Pancreas (tissue), 10 donors: ENCODE measurements around the gene RIMS4. TPM values are rescaled to one million over a fixed set of nuclear protein-coding genes. Genes with fewer than 3 reads are reported as not detected.

ENCODE experiments used
- ATAC-seq, 4 donors: fragments of 200-7000 bp; cut with Tn5 transposase; one replicate each; pipeline versions ENCODE4 v1.8.0 to v1.9.1; 2020; ENCODE audit warnings: mild to moderate bottlenecking in 4 of 4, moderate library complexity in 4 of 4
- DNase-seq, 6 donors: peaks; one replicate each; pipeline ENCODE4 v3.0.0-alpha.2; 2020
- FAIRE-seq: peaks from 2 replicates; lab custom pipeline; 2012; peaks lifted over from hg19 to GRCh38; lab: Jason Lieb, UNC
- H3K27ac ChIP-seq, 4 donors: fragments of 200-600 bp; sonication (generic); 1 replicate in 3 of 4; 2 replicates in 1 of 4; pipeline versions ENCODE4 v1.5.0 to v1.8.0; 2020
- H3K27me3 ChIP-seq, 4 donors: fragments of 200-600 bp; one replicate each; pipeline ENCODE4 v1.8.0; 2021
- H3K36me3 ChIP-seq, 3 donors: fragments of 200-600 bp; sonication (generic) in 1 of 3; one replicate each; pipeline versions ENCODE4 v1.5.0 to v1.8.0; 2020 to 2021
- H3K4me1 ChIP-seq, 3 donors: fragments of 200-600 bp; one replicate each; pipeline ENCODE4 v1.8.0; 2021
- H3K4me3 ChIP-seq, 4 donors: fragments of 200-600 bp; sonication (generic) in 2 of 4; one replicate each; pipeline versions ENCODE4 v1.5.0 to v1.8.0; 2020 to 2021
- H3K9me3 ChIP-seq, 4 donors: fragments of 200-600 bp; one replicate each; pipeline ENCODE4 v1.8.0; 2021
- WGBS, 2 donors: extraction: QIAGEN DNeasy Blood & Tissue Kit; methylation state at CpG; one replicate each; pipeline ENCODE4 v1.1.7; 2013; 5-methylcytosine and 5-hydroxymethylcytosine counted together
- intact Hi-C, 3 donors: fragments of 100-400 bp; cut with DNase I; formaldehyde crosslinking; loops; one replicate each; pipeline versions ENCODE4 v1.11.1 to v1.14.2; 2022
- polyA plus RNA-seq, 2 donors: library from polyadenylated mRNA; stranded (reverse); fragments of 200-250 nt; gene quantifications; one replicate each; pipeline ENCODE4 v1.2.3, GENCODE V29; 2013
- total RNA-seq, 6 donors: library from RNA; stranded (reverse); fragmentation: NEBNext Ultra II Directional in 4 of 6; extraction: Animal tissue kit (Norgen Biotek cat#: 25700) in 4 of 6; gene quantifications; one replicate each; pipeline versions ENCODE4 v1.2.1 to v1.2.4, GENCODE V29; 2021 to 2023
- TF ChIP-seq, protein P1 (sequence below), 4 donors: fragments of 200-600 bp; sonication (generic) in 3 of 4; IDR thresholded peaks; one replicate each; pipeline versions ENCODE4 v1.5.0 to v1.8.0; 2021; ENCODE audit warnings: antibody characterized with exemption in 4 of 4
- donor health status: healthy with polysubstance abuse.
- donor health status: DM: no; HTN: no; CAD: no; lungs with moderate emphysema.
- donor health status: DM: no; HTN: no; CAD: no.
- donor health status: control.
- donor health status: control.
- donor health status: Bipolar disorder and iron deficiency.
- donor health status: DM: yes; HTN: yes; CAD: no.
- donor health status: DM: no; HTN: no; CAD: no.
- donor health status: DM: no; HTN: no; CAD: no.
- donor health status: DM: yes; HTN: yes; CAD: no.

RIMS4 gene
- total and polyA plus RNA-seq, 8 donors, result 0.03 to 0.20 (median 0.08) TPM; not detected in 1

GRCh38 chr20:44725837-44726236 lies 84.5 kb downstream of the RIMS4 start:
- Histone ChIP-seq H3K4me1 (no peaks in the 10 kb centered on the region), H3K27me3 (no peaks in the 10 kb centered on the region), H3K36me3 (no peaks in the 10 kb centered on the region), H3K9me3 (no peaks in the 10 kb centered on the region), H3K4me3 (no peak overlapping the region), H3K27ac (no peak overlapping the region)
- DNase-seq, result no peak
- WGBS, 2 donors, result 57 to 81% methylated on average over 5 of the region's 5 CpGs
- no peak for ATAC-seq
- TF ChIP-seq, protein P1, sequence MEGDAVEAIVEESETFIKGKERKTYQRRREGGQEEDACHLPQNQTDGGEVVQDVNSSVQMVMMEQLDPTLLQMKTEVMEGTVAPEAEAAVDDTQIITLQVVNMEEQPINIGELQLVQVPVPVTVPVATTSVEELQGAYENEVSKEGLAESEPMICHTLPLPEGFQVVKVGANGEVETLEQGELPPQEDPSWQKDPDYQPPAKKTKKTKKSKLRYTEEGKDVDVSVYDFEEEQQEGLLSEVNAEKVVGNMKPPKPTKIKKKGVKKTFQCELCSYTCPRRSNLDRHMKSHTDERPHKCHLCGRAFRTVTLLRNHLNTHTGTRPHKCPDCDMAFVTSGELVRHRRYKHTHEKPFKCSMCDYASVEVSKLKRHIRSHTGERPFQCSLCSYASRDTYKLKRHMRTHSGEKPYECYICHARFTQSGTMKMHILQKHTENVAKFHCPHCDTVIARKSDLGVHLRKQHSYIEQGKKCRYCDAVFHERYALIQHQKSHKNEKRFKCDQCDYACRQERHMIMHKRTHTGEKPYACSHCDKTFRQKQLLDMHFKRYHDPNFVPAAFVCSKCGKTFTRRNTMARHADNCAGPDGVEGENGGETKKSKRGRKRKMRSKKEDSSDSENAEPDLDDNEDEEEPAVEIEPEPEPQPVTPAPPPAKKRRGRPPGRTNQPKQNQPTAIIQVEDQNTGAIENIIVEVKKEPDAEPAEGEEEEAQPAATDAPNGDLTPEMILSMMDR (IDR thresholded peaks at IDR 0.05), result no peak
- intact Hi-C loops, result loop anchor here in 1 of 3 donors (5.0 kb wide), 1 partner anchor 39 kb away; no protein-coding TSS in a partner anchor
- no peak for FAIRE-seq

DNA sequence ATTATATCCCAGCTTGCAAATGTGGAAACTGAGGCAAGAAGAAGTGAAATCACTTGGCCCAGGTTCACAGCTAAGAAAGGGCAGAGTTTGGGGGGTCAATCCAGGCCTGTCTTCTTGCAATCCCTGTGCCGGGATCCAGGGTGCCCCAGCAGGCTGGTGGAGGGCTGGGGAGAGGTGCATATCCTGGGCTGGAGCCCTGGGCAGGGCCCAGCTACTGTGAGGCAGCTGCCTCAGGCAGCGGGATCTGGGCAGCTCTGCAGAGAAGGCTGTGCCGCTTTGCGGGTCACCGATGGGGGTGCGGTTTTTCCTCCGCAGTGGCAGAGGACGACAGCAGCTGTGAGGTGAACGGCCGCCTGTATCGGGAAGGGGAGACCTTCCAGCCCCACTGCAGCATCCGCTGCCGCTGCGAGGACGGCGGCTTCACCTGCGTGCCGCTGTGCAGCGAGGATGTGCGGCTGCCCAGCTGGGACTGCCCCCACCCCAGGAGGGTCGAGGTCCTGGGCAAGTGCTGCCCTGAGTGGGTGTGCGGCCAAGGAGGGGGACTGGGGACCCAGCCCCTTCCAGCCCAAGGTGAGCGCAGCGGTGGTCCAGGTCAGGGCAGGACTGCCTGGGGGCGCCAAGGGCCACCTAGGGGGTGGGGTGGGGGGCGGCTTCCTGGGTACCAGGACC lies 85.8 kb downstream of the RIMS4 start:
- intact Hi-C loops, result loop anchor here in 1 of 3 donors (5.0 kb wide), 1 partner anchor 37 kb away; no protein-coding TSS in a partner anchor
- Histone ChIP-seq H3K4me1 (no peaks in the 10 kb centered on the region), H3K4me3 (no peak overlapping the region), H3K9me3 (no peaks in the 10 kb centered on the region), H3K36me3 (no peaks in the 10 kb centered on the region), H3K27me3 (no peaks in the 10 kb centered on the region), H3K27ac (no peak overlapping the region)
- TF ChIP-seq, protein P1 (IDR thresholded peaks at IDR 0.05), result no peak
- DNase-seq (no peak), FAIRE-seq (no peak), ATAC-seq (no peak)
- 55 to 56% methylated on average over 26 of the region's 26 CpGs for WGBS, 2 donors

- TF ChIP-seq, protein P1 (IDR thresholded peaks at IDR 0.05), result no peak
- Histone ChIP-seq H3K4me3 (no peak overlapping the region), H3K36me3 (no peaks in the 10 kb centered on the region), H3K9me3 (no peaks in the 10 kb centered on the region), H3K4me1 (no peaks in the 10 kb centered on the region), H3K27me3 (no peaks in the 10 kb centered on the region), H3K27ac (no peak overlapping the region)
- DNase-seq (no peak), FAIRE-seq (no peak), ATAC-seq (no peak)
- 82 to 89% methylated on average over 9 of the region's 9 CpGs for WGBS, 2 donors
- intact Hi-C loops, result no loop called here
Observed at GRCh38 chr20:44723798-44724362, 86.5 kb downstream of the RIMS4 start.

DNA sequence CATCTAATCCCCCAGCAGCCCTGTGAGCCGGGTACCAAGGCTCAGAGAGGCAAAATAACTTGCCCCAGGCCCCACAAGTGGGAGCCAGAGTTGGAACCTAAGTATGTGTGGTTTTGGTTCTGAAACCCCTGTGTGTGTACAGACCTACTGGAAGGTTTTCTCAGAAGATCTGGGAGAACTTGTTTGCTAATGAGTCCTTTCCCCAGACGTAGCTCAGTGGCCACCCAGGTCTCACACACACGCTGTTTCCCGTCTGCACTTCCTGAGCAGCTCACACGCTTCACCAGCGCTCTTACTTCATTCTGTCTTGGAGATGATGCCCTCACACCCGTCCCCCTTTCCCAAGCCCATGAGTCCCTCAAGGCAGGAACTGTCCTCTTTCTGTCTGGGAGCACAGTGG lies 87.0 kb downstream of the RIMS4 start:
- Histone ChIP-seq H3K4me3 (no peak overlapping the region), H3K27ac (no peak overlapping the region), H3K9me3 (no peaks in the 10 kb centered on the region), H3K27me3 (no peaks in the 10 kb centered on the region), H3K4me1 (no peaks in the 10 kb centered on the region), H3K36me3 (no peaks in the 10 kb centered on the region)
- FAIRE-seq (no peak), DNase-seq (no peak), ATAC-seq (no peak)
- intact Hi-C loops, result no loop called here
- TF ChIP-seq, protein P1 (IDR thresholded peaks at IDR 0.05), result no peak
- WGBS, 2 donors, result 77 to 78% methylated on average over 7 of the region's 7 CpGs

- TF ChIP-seq, protein P1 (IDR thresholded peaks at IDR 0.05), result no peak
- intact Hi-C loops, result no loop called here
- no peaks in the 10 kb centered on the region for H3K4me1 ChIP-seq
- H3K27me3 ChIP-seq, result no peaks in the 10 kb centered on the region
- no peaks in the 10 kb centered on the region for H3K9me3 ChIP-seq
- H3K4me3 ChIP-seq, result no peak overlapping the region
- no peak overlapping the region for H3K27ac ChIP-seq
- WGBS, 2 donors, result 78 to 90% methylated on average over 2 of the region's 2 CpGs
- H3K36me3 ChIP-seq, result no peaks in the 10 kb centered on the region
- DNase-seq (no peak), ATAC-seq (no peak), FAIRE-seq (no peak)
Observed at GRCh38 chr20:44722990-44723389, 87.4 kb downstream of the RIMS4 start.
